H1 (cell line): ENCODE measurements around the gene RPS5. TPM values are rescaled to one million over a fixed set of nuclear protein-coding genes. Genes with fewer than 3 reads are reported as not detected.

Experiments used
- CTCF ChIA-PET: fragments of 300-600 bp; sonication (Branson Sonifier 250); formaldehyde crosslinking; loops from one replicate; lab custom pipeline; 2021; ENCODE audit not compliant: partially characterized antibody; lab: Charles Lee
- POLR2A ChIA-PET: fragments of 300-600 bp; sonication (Branson Sonifier 250); formaldehyde crosslinking; loops from one replicate; lab custom pipeline; 2021; ENCODE audit warnings: inconsistent platforms; ENCODE audit not compliant: partially characterized antibody; lab: Charles Lee
- DNase-seq, 2 experiments: peaks; one replicate each; pipeline versions ENCODE4 v3.0.0 to v3.0.0-alpha.2; 2010 to 2022; ENCODE audit warnings: low spot score in 2 of 2, low read depth in 1 of 2, mixed read lengths in 1 of 2
- FAIRE-seq: peaks from 2 replicates; lab custom pipeline; 2011; peaks lifted over from hg19 to GRCh38; lab: Jason Lieb, UNC
- H2AFZ ChIP-seq: 2 replicates; pipeline ENCODE4 v1.8.1; 2012; ENCODE audit warnings: low read length, inconsistent platforms
- H2AK5ac ChIP-seq: 2 replicates; pipeline ENCODE4 v1.6.1; 2013; ENCODE audit warnings: low read depth, low read length
- H2BK120ac ChIP-seq: replicated peaks from 2 replicates; pipeline ENCODE3; 2013; ENCODE audit warnings: low read depth, low read length, inconsistent platforms
- H2BK12ac ChIP-seq: 2 replicates; pipeline ENCODE4 v1.6.1; 2013; ENCODE audit warnings: low read depth, low read length
- H2BK15ac ChIP-seq: 2 replicates; pipeline ENCODE4 v1.6.1; 2013; ENCODE audit warnings: low read length
- H2BK20ac ChIP-seq: 2 replicates; pipeline ENCODE4 v1.6.1; 2013; ENCODE audit warnings: low read length
- H2BK5ac ChIP-seq: 2 replicates; pipeline ENCODE4 v1.6.1; 2013; ENCODE audit warnings: low read depth, low read length
- H3K14ac ChIP-seq: 2 replicates; pipeline ENCODE4 v1.6.1; 2013; ENCODE audit warnings: inconsistent platforms; ENCODE audit not compliant: insufficient read length
- H3K18ac ChIP-seq: 2 replicates; pipeline ENCODE4 v1.6.1; 2013; ENCODE audit warnings: low read length; ENCODE audit errors: extremely low read depth
- H3K23ac ChIP-seq: 2 replicates; pipeline ENCODE4 v1.6.1; 2013; ENCODE audit warnings: inconsistent platforms; ENCODE audit not compliant: insufficient read length
- H3K23me2 ChIP-seq: 2 replicates; pipeline ENCODE4 v1.6.1; 2013; ENCODE audit warnings: low read depth, low read length
- H3K27ac ChIP-seq: 2 replicates; pipeline ENCODE4 v1.6.1; 2011; ENCODE audit warnings: low read depth, low read length, inconsistent platforms
- H3K27me3 ChIP-seq, 4 experiments: replicated peaks in 1 of 4; 1 replicate in 1 of 4; 2 replicates in 3 of 4; pipeline versions ENCODE4 v1.6.1 to v1.8.1; 2011 to 2013; ENCODE audit warnings: low read length in 3 of 4, mild to moderate bottlenecking in 3 of 4, inconsistent platforms in 2 of 4, mixed read lengths in 2 of 4, moderate library complexity in 1 of 4; ENCODE audit not compliant: control insufficient read depth in 3 of 4, insufficient read depth in 3 of 4; ENCODE audit errors: extremely low read depth in 1 of 4
- H3K36me3 ChIP-seq, 4 experiments: 2 replicates each; pipeline versions ENCODE4 v1.6.1 to v1.8.1; 2011 to 2013; ENCODE audit warnings: mild to moderate bottlenecking in 4 of 4, low read length in 3 of 4, moderate library complexity in 2 of 4, control low read depth in 1 of 4, inconsistent platforms in 1 of 4; ENCODE audit not compliant: insufficient read depth in 4 of 4, control insufficient read depth in 2 of 4
- H3K4ac ChIP-seq: replicated peaks from 2 replicates; pipeline ENCODE3; 2013; ENCODE audit warnings: low read length, low read depth, mixed read lengths, inconsistent platforms; ENCODE audit not compliant: insufficient read length
- H3K4me1 ChIP-seq, 4 experiments: replicated peaks in 1 of 4; 1 replicate in 1 of 4; 2 replicates in 3 of 4; pipeline versions ENCODE4 v1.6.1 to v1.8.1; 2011 to 2013; ENCODE audit warnings: low read length in 3 of 4, inconsistent platforms in 2 of 4, mixed read lengths in 1 of 4; ENCODE audit not compliant: insufficient read depth in 4 of 4, control insufficient read depth in 3 of 4
- H3K4me2 ChIP-seq, 2 experiments: 2 replicates each; pipeline versions ENCODE4 v1.6.1 to v1.8.1; 2011 to 2013; ENCODE audit warnings: low read depth in 2 of 2, low read length in 2 of 2, control low read depth in 1 of 2, inconsistent platforms in 1 of 2, mild to moderate bottlenecking in 1 of 2; ENCODE audit not compliant: insufficient read depth in 1 of 2
- H3K4me3 ChIP-seq, 4 experiments: fragments of 200-600, 300-600 bp in 1 of 4; sonication (generic), shearing (Covaris generic), sonication (Bioruptor Twin) in 1 of 4; 2 replicates each; pipeline versions ENCODE4 v1.5.1 to v1.8.1; 2011 to 2016; ENCODE audit warnings: low read length in 4 of 4, low read depth in 3 of 4, control low read depth in 2 of 4, inconsistent platforms in 2 of 4, mild to moderate bottlenecking in 2 of 4, mixed read lengths in 1 of 4, moderate library complexity in 1 of 4; ENCODE audit not compliant: insufficient read depth in 2 of 4; ENCODE audit errors: extremely low read depth in 1 of 4
- H3K56ac ChIP-seq: replicated peaks from 2 replicates; pipeline ENCODE3; 2013; ENCODE audit warnings: low read depth, mild to moderate bottlenecking, mixed read lengths, low read length, inconsistent platforms; ENCODE audit not compliant: insufficient read length
- H3K79me1 ChIP-seq: 2 replicates; pipeline ENCODE4 v1.6.1; 2013; ENCODE audit warnings: low read depth, low read length, control low read depth
- H3K79me2 ChIP-seq, 2 experiments: 2 replicates each; pipeline versions ENCODE4 v1.6.1 to v1.8.1; 2012 to 2013; ENCODE audit warnings: low read length in 2 of 2, mild to moderate bottlenecking in 2 of 2, inconsistent platforms in 1 of 2; ENCODE audit not compliant: insufficient read depth in 2 of 2, control insufficient read depth in 1 of 2
- H3K9ac ChIP-seq, 4 experiments: replicated peaks in 1 of 4; 1 replicate in 1 of 4; 2 replicates in 3 of 4; pipeline versions ENCODE4 v1.6.1 to v1.8.1; 2011 to 2013; ENCODE audit warnings: low read depth in 3 of 4, low read length in 3 of 4, control low read depth in 2 of 4, mild to moderate bottlenecking in 2 of 4, moderate library complexity in 2 of 4, inconsistent platforms in 1 of 4; ENCODE audit errors: extremely low read depth in 1 of 4
- H3K9me3 ChIP-seq, 2 experiments: 2 replicates each; pipeline versions ENCODE4 v1.6.1 to v1.8.1; 2012 to 2013; ENCODE audit warnings: mild to moderate bottlenecking in 2 of 2, moderate library complexity in 2 of 2, control low read depth in 1 of 2, inconsistent platforms in 1 of 2, low read depth in 1 of 2, low read length in 1 of 2, mixed read lengths in 1 of 2; ENCODE audit not compliant: insufficient read depth in 2 of 2
- H4K20me1 ChIP-seq, 2 experiments: replicated peaks in 1 of 2; 2 replicates each; pipeline versions ENCODE3 to v1.8.1; 2011 to 2013; ENCODE audit warnings: inconsistent platforms in 2 of 2, low read length in 2 of 2, mild to moderate bottlenecking in 1 of 2; ENCODE audit not compliant: insufficient read depth in 2 of 2, control insufficient read depth in 1 of 2
- H4K5ac ChIP-seq: 2 replicates; pipeline ENCODE4 v1.6.1; 2013; ENCODE audit warnings: low read length, low read depth, mixed read lengths, inconsistent platforms; ENCODE audit not compliant: insufficient read length
- H4K8ac ChIP-seq: 2 replicates; pipeline ENCODE4 v1.8.0; 2013; ENCODE audit warnings: mild to moderate bottlenecking, moderate library complexity, low read length, inconsistent platforms; ENCODE audit not compliant: insufficient read depth; ENCODE audit errors: extremely low read depth
- H4K91ac ChIP-seq: replicated peaks from 2 replicates; pipeline ENCODE3; 2013; ENCODE audit warnings: low read length, mixed read lengths, inconsistent platforms; ENCODE audit not compliant: insufficient read length
- SIX5 ChIP-seq: IDR thresholded peaks from 2 replicates; pipeline ENCODE4 v1.6.1; 2011; ENCODE audit warnings: mild to moderate bottlenecking, low read depth, low read length
- WGBS, 2 experiments: shearing (Covaris generic) in 1 of 2; methylation state at CpG; one replicate each; pipeline versions ENCODE4 v1.1.6 to v1.1.7; 2013 to 2015; ENCODE audit warnings: low lambda C conversion rate in 2 of 2, mixed read lengths in 2 of 2, inconsistent platforms in 1 of 2, low coverage in 1 of 2, missing lambda C conversion rate in 1 of 2; ENCODE audit not compliant: insufficient replicate concordance in 2 of 2, insufficient coverage in 1 of 2, insufficient read length in 1 of 2; ENCODE audit errors: extremely low coverage in 1 of 2, missing lambda C conversion rate in 1 of 2; 5-methylcytosine and 5-hydroxymethylcytosine counted together
- polyA plus RNA-seq, 7 experiments: library from polyadenylated mRNA; depleted of rRNA in 3 of 7; stranded (reverse) in 5 of 7; unstranded in 2 of 7; fragments of >200 nt in 5 of 7; fragments of 200-250 nt in 2 of 7; gene quantifications; 1 replicate in 5 of 7; 2 replicates in 1 of 7; 4 replicates in 1 of 7; pipeline versions ENCODE4 v1.2.1 to v1.2.3, GENCODE V29; 2011 to 2013; ENCODE audit warnings: missing spikeins in 2 of 7, mixed read lengths in 2 of 7
- total RNA-seq: library from RNA; stranded (reverse); fragmentation: NEBNext Ultra II Directional; extraction: Animal tissue kit (Norgen Biotek cat#: 25700); gene quantifications from 2 replicates; pipeline ENCODE4 v1.2.1, GENCODE V29; 2021

Gene RPS5
- total and polyA plus RNA-seq, 2 of the 8 experiments (the other 6 are each of a cell fraction or from before 2014, with no cell fraction given), result 1,557 to 5,731 TPM

GRCh38 chr19:58364146-58364545 lies 22.9 kb upstream of the RPS5 start:
- no peak overlapping the region for H2BK20ac ChIP-seq
- H2BK15ac ChIP-seq, result no peak overlapping the region
- H2AFZ ChIP-seq, result no peak overlapping the region
- H3K23ac ChIP-seq, result no peak overlapping the region
- TF ChIP-seq SIX5, result no peak
- TF ChIP-seq, all 59 proteins: peak for 0
- POLR2A ChIA-PET, result interaction anchor here (1.1 to 7.8 kb wide), 7 partner anchors 12 to 191 kb away, joined by 3 to 102 read pairs (median 23); partner anchors contain the start of genes A1BG, CHMP2A, RNF225 and RPS5
- Histone ChIP-seq H2AK5ac (no peak overlapping the region), H2BK12ac (no peak overlapping the region), H3K9ac (no peak overlapping the region), H3K4me3 (no peak overlapping the region), H4K20me1 (no peaks in the 10 kb centered on the region), H3K79me1 (no peaks in the 10 kb centered on the region), H3K79me2 (no peaks in the 10 kb centered on the region), H3K9me3 (no peaks in the 10 kb centered on the region), H3K14ac (no peak overlapping the region), H2BK120ac (no peak overlapping the region), H4K5ac (no peak overlapping the region), H3K36me3 (peaks cover 0 to 2% (median 0%) of the 10 kb centered on the region in 4 experiments; a peak in 2 of 8 replicates), H2BK5ac (no peak overlapping the region), H4K8ac (no peak overlapping the region), H3K4me1 (peaks cover 0 to 8% (median 1%) of the 10 kb centered on the region in 4 experiments; a peak in 3 of 7 replicates), H3K4me2 (no peak overlapping the region), H3K27ac (no peak overlapping the region), H3K4ac (no peak overlapping the region), H3K18ac (no peak overlapping the region), H3K27me3 (no peaks in the 10 kb centered on the region), H3K56ac (no peak overlapping the region), H4K91ac (no peak overlapping the region), H3K23me2 (peaks cover 5% of the 10 kb centered on the region)
- 88% methylated on average over 5 of the region's 5 CpGs; no CpG with 5 or more reads in 1 of the 2 experiments for WGBS, 2 experiments
- CTCF ChIA-PET, result interaction anchor here (0.8 to 2.2 kb wide), 7 partner anchors 10 to 132 kb away, joined by 3 to 6 read pairs (median 4); no protein-coding TSS in a partner anchor
- FAIRE-seq, result no peak
- no peak for DNase-seq
